GM19463 (cell line): ENCODE measurements around the gene EOLA2.
"Not testable (repeated sequence)": the region's sequence is repeated elsewhere in the genome, so short reads cannot be mapped to it uniquely, and the experiment has no call there.

Experiments used
- ATAC-seq: cut with Tn5 transposase; IDR thresholded peaks from one replicate; pipeline ENCODE4 v1.9.1; 2021; ENCODE audit warnings: mild to moderate bottlenecking, moderate library complexity; ENCODE audit not compliant: unreplicated experiment

The EOLA2 gene

DNA sequence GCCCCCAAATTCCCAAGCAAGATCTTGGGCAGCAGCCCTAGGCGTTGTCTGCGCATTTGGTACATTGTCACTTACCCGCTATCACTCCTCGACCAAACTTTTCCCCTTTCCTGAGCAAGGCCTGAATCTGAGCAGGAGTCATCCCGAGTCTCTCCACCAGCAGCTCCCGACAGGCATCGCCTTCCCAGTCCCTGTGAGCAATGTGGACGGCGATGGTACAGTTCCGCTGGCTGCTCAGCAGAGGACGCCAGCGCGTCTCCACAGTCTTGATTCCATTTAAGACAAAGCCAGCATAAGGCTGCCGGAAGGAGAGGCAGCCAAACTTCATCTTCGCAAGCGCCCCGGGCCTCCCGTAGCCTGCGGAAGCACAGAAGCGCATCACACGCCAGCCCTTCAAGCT lies 4.7 kb downstream of the EOLA2 start:
- ATAC-seq: not testable (repeated sequence)

DNA sequence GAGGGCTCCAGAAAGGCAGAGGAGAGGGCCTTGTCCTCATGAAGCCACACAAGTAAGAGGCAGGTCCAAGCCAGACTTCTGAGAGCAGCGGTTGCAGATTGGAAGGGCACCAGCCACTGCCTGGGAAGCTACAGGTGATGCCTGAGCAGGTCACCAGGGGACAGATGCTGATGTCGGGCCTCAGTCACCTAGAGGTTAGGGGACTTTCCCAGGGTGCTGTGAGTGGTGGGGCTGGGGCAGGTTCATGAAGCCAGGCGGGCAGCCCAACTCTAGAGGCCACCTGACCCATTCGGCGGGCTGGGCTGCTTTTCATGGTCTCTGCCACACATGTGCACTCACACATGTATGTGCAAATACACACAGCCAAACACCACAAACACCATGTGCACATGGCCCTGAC lies 5.3 kb downstream of the EOLA2 start:
- ATAC-seq: peak; percentile 52

DNA sequence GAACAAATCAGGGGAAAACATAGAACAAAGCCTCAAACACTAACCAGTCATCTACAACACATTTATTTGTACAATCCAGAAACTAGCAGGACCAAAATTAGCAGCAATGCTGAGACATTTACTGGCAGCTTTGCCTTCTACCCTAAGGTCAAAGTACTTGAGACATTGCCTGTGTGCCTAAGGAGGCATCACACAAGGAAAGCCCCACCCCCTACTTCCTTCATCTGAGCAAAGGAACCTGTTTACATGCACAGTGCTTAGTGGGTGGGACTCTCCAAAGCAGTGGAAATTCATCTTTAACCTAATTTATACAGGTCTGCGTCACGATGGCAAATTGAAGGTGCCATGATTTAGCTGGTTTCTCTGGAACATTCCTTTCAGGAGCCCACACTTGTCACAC lies 6.1 kb downstream of the EOLA2 start:
- not testable (repeated sequence) for ATAC-seq

DNA sequence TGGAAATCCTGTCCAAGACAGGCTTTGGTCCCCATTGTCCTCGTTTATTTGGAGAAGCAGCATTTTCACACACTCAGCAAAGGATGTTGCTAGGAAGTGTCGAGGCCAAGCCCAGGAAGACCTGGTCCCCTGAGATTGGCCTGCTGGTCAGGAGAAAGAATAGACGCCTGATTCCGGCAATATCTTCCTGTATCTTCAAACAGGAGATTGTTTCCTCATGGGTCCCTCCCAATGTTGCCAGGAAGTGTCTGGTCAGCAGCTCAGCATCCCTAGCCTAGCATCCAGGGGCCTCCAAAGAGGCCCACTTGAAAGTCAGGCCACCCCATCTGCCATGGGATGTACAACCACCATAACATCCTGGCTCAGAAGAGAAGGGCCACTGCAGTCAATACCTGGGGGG lies 6.9 kb downstream of the EOLA2 start:
- not testable (repeated sequence) for ATAC-seq

DNA sequence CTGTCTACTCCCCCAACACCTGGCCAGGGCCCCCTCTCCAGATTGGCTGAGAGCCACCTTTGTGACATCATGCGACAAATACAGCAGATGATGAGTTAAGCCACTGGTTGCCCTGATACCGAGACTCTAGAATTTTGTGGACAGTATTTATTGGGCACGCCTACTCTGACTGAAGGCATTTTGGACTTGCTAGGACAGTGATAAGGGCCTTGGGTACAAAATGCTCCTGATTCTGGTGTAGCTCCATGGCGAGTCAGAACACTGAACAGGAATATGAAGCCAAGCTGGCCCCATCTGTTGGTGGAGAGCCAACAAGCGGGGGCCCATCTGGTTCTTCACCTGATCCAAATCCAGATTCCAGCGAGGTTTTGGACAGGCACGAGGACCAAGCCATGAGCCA lies 8.9 kb downstream of the EOLA2 start, which contains the start of gene HSFX4:
HSFX4 (plus strand) TSS at position 174 of the 400 bp plus-strand sequence; CDS start at position 246, 72 bp downstream.
- ATAC-seq: not testable (repeated sequence)

DNA sequence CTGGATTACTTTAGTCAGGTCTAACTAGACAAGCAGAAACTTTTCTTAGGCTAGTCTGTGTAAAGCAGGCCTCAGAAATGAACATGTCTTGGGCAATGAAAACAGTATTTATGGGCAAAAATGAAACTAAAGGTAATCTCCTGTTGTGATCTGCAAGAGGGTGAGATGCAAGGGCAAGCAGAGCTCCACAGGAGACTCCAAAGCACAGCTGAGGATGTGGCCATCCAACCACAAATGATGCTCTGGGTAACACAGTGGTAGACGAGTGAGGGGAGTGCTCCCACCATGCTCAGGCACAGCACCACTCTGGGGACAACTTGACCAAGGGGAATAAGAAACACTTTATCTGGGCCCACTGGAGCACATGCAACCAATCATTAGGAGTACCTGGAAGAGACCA lies 9.7 kb downstream of the EOLA2 start:
- not testable (repeated sequence) for ATAC-seq

DNA sequence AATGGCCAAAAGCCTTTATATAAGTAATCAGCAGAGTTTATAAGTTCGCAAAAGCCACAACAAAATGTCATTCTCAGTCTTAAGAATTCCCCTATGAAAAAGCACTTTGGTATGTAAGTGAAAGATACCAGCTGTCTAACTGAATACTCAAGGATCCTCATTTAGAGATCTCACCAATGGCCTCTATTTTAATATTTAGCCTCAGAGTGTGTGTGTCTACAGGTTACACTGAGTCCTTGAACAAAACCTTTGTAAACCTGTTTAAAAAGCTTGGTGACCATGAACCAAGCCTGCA lies 10.4 kb downstream of the EOLA2 start:
- ATAC-seq: peak; percentile 41

DNA sequence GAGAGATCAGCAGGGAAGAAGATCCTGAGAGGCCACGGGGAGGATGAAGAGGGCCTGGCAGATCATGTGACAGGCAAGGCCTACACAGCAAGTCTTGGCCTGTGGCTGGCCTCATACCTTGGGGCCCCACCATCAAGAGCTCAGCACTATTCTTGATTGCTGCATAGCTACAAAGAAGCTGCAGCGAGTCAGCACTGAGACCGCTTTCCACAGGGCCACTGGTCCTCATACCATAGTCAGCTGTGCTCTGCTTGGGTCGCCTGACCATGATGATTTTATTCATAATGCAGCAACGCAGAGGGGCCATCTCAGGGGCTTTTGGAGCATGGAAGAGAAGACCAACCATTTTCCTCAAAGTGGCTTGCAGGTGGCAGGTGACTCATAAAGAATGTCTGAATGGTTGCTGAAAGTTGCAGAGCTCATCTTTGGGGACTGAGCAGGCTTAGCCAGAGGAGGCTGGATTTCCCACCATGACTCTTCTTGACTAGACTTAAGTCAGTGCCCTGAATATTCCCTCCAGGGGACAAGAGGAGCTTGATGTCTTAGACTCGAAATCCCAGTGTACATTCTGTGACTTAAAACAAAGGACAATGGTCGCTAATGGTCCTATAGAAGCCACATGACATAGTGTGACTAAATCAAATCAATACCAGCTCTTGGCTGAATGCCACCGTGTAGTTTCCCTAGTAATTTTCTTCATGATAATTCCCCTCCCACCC lies 10.9 kb downstream of the EOLA2 start:
- peak; percentile 44 for ATAC-seq

DNA sequence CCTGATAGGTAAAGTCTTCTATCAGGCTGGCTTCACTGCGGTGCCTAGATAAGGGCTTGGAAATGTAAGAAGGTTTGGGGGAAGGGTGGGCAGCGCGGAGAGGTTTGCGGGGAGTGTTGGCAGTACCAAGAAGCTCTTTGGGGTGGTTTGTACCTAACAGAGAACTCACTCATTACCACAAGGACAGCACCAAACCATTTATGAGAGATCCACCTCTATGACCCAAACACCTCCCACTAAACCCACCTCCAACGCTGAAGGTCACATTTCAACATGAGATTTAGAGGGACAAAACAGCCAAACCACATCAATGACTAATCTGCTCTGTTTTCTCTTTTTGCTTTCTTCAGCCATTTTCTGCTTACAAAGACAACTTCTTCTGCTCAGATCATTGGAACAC lies 13.9 kb downstream of the EOLA2 start:
- not testable (repeated sequence) for ATAC-seq

DNA sequence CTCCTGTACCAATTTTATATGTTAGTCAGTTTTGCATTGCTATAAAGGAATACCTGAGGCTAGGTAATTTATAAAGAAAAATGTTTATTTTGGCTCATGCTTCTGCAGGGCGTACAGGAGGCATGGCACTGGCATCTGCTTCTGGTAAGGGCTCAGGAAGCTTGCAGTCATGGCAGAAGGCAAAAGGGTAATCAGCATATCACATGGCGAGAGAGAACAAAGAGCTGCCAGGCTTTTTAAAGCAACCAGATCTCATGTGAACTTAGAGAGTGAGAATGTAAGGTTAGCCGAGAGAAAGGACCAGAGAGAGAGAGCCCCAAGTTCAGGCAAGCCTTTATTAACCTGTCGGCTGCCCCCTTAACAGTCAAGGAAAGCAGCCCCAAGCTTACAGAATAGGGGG lies 14.5 kb downstream of the EOLA2 start:
- ATAC-seq: not testable (repeated sequence)

DNA sequence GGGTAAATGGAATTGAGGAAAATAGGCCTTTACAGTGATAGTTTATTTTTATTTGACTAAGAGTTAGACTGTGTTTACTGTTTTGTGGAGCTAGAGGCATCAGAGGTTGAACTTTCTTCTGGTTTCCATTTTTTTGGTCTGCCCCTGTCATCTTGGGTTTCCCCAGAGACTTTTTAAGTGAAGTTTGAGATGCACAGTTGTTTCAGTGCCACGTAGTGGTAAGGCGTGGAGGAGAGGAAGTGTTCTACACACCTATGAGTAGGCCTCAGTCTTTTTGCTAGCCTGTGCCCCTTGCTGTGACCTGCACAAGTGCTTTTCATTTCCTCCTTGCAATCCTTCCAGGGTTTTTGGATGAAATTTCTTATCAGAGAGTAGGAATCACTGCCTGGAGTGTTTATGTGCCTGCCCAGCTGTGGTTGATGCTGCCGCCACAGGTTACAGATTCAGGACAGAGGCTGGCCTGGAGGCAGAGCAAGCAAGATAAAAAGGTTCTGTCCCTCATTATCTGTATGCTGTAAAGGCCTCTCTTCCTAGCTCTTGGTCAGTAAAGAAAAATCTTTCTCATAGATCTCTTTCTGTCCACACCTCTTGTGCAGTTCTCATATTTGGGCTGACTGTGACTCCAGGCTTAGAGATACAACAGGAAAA lies 21.4 kb downstream of the EOLA2 start:
- peak; percentile 88 for ATAC-seq

DNA sequence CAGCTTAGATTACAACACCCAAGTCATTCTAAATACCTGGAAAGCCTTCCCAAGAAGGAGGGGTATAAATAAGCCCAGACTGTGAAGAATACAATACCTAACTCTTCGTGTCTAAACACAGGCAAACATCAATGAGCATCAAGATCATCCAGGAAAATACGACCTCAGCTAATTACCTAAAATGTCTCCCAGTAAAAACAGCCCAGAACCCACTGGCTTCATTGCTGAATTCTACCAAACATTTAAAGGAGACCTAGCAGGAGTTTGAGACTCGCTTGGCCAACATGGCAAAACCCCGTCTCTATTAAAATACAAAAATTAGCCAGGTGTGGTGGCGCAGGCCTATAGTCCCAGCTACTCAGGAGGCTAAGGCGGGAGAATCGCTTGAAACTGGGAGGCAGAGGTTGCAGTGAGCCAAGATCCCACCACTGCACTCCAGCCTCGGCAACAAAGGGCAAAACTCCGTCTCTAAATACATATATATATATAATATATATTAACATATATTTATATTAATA lies 28.1 kb downstream of the EOLA2 start:
- no peak for ATAC-seq

DNA sequence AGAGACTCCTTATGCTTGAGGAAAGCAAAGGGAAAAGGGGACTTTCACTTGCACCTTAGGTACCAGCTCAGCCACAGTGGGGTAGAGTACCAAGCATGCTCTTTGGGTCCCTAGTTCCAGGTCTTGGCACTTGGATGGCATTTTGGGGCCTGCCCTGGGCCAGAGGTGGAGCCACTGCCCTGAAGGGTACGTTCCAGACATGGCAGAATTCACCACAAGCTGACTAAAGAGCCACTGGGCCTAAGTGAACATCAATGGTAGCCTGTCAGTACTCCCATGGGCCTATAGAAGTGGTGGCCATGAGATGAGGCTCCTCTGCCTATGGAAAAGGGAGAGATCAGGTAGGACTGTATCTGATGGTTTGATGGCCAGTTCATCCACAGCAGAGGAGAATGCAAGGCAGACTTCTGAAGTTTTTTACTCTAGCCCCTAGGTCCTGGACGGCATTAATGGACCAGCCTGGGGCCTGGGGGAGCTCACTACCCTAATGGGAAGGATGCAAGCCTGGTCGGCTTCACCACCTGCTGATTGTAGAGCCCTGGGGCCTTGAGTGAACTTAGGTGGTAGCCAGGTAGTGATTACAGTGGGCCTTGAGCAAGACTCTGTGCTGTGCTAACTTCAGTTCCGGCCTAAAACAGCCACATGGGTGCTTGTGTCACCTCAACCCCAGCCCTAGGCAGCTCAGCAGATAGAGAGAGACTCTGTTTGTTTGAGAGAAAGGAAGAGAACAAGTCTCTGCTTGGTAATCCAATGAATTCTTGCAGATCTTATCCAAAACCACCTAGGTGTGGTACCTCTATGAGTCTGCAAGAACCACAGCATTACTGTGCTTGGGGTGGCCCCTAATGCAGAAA lies 28.7 kb downstream of the EOLA2 start:
- ATAC-seq: no peak

DNA sequence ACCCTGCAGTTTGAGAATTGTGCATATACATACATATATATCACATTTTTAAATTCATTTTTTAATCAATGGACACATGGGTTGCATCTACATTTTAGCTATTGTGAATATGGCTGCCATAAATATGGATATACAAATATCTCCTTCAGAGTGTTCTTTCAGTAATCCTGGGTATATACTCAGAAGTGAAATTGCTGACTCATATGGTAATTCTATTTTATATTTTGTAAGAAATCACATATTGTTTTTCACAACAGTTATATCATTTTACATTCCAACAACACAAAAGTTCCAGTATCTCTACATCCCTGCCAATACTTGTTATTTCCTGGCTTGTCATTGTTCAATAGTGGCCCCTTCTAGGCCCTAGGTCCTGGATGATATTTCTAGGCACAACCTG lies 29.6 kb downstream of the EOLA2 start:
- no peak for ATAC-seq

DNA sequence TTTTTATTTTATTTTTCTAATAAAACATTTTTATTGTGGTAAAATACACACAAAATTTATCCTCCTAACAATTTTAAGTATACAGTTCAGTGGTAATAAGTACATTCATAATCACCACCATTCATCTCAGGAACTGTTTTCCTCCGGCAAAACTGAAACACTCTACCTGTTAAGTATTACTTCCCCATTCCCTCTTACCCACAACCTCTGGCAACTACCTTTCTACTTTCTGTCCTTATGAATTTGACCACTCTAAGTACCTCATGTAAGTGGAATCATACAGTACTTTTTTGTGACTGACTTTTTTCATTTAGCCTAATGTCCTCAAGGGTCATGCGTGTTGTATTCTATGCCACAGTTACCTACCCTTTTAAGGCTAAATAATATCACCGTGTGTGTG lies 30.0 kb downstream of the EOLA2 start:
- ATAC-seq: peak; percentile 61

DNA sequence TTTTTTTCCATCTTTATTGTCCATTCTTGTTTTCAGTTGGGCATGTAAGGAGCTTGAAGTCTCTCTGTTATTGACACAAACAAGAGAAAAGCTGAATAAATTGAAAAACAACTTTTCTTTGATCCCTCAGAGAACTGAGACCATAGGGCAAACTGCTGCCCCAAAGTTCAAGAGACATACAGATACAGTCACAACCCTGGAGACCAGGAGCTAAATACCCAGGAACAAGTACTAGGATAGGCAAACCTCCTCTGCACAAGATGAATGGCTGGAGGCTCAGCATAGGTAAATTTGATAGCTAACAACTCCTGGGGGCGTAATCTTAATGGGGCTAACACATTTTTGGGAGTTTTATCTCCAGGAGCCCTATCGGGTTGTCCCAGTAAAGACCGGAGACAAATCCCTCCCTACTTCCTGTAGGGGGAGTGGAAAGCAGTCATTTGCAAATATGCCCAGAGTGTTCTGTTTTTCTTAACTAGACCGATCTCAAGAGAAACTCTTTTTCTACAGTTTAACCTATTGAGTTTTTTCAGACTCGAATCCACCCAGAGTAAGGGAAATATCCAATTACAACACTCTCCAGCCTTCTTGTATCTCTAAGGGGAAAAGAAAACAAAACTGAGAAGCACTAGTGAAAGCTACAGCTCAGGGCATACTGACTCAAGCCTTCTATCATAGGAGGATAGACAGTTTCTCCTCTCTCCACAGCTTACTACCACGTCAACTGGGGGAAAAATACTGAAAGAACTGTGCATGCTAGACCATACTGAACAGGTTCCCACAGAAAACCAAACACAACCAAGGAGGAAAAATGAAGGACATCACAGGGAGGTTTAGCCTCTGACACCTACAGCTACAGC lies 34.2 kb downstream of the EOLA2 start:
- ATAC-seq: peak; percentile 66

DNA sequence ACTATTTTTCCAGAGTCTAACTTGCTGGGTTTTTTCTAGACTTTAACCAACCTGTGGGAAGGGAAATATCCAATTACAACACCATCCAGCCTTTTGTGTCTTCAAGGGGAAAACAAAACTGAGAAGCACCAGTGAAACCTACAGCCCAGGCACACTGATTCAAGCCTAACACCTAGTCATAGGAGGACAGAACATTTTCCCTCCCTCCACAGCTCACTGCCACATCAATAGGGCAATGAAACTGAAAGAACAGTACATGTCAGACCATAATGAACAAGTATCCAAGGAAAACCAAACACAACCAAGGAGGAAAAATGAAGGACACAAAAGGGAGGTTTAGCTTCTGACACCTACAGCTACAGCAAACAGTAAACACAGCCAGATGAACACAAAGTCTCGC lies 39.7 kb downstream of the EOLA2 start:
- ATAC-seq: no peak

DNA sequence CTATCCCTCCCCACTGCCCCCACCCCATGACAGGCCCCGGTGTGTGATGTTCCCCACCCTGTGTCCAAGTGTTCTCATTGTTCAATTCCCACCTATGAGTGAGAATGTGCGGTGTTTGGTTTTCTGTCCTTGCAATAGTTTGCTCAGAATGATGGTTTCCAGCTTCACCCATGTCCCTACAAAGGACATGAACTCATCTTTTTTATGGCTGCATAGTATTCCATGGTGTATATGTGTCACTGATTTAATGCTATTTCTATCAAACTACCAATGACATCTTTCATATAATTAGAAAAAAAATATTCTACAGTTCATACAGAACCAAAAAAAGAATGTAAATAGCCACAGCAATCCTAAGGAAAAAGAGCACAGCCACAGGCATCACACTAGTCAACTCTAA lies 47.5 kb downstream of the EOLA2 start:
- not testable (repeated sequence) for ATAC-seq
